IPS-18a (cell line): Measurements from ENCODE around the gene GCKR.
"Not testable (repeated sequence)": the region's sequence is repeated elsewhere in the genome, so short reads cannot be mapped to it uniquely, and the experiment has no call there.

Experiments
- H3K27ac ChIP-seq: one replicate; pipeline ENCODE4 v1.5.1; 2013; ENCODE audit warnings: low read length
- H3K27me3 ChIP-seq: one replicate; pipeline ENCODE4 v1.6.1; 2013; ENCODE audit warnings: mild to moderate bottlenecking, low read length; ENCODE audit not compliant: control insufficient read depth, insufficient read depth
- H3K36me3 ChIP-seq: one replicate; pipeline ENCODE4 v1.6.1; 2013; ENCODE audit warnings: low read depth, low read length; ENCODE audit not compliant: control insufficient read depth
- H3K4me1 ChIP-seq: one replicate; pipeline ENCODE4 v1.6.1; 2013; ENCODE audit warnings: low read depth, low read length; ENCODE audit not compliant: control insufficient read depth
- H3K4me3 ChIP-seq: one replicate; pipeline ENCODE4 v1.5.1; 2013; ENCODE audit warnings: low read length
- H3K9ac ChIP-seq: one replicate; pipeline ENCODE4 v1.6.1; 2013; ENCODE audit warnings: mild to moderate bottlenecking, low read length, moderate library complexity
- H3K9me3 ChIP-seq: one replicate; pipeline ENCODE4 v1.6.1; 2013; ENCODE audit warnings: low read depth, low read length; ENCODE audit not compliant: control insufficient read depth

Gene GCKR

DNA sequence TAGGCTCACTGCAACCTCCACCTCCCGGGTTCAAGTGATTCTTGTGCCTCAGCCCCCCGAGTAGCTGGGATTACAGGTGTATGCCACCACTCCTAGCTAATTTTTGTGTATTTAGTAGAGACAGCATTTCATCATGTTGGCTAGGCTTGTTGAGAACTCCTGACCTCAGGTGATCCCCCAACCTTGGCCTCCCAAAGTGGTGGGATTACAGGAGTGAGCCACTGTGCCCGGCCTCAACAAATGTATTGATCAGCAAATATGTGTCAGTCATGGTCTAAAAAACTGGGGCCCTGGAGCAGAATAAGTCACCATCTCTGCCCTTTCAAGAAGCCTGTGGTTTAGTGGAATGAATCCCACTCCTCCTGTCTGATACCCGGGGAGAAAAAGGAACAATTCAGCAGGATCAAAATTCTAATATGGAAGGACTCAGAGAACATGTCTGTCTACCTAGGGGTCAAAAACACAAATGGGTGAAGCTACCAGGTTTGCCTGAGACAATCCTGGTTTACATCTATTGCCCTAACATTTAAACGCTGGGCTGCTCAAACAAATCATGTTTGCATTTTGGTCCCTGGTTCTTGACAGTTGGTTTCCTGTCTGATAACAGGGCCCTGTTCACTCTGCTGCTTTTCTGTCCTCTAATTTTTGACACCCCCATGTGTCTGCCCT, 21.6 kb downstream of the GCKR start:
- Histone ChIP-seq H3K4me3 (no peak overlapping the region), H3K9ac (no peak overlapping the region), H3K27me3 (no peaks in the 10 kb centered on the region), H3K27ac (no peak overlapping the region), H3K4me1 (no peaks in the 10 kb centered on the region), H3K9me3 (no peaks in the 10 kb centered on the region), H3K36me3 (no peaks in the 10 kb centered on the region)

DNA sequence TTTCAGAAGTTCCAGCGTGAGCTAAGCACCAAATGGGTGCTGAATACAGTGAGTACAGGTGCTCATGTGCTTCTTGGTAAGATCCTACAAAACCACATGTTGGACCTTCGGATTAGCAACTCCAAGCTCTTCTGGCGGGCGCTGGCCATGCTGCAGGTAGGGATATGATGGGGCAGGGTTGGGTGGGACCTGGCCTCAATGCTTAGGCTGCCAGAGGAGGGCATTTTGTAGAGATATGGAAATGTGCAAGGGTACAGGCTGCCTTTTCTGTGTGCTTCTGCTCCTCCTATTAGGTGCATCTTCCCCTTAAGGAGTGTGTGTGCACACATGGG, 22.1 kb downstream of the GCKR start:
- Histone ChIP-seq H3K27ac (no peak overlapping the region), H3K27me3 (no peaks in the 10 kb centered on the region), H3K36me3 (no peaks in the 10 kb centered on the region), H3K4me3 (no peak overlapping the region), H3K9me3 (no peaks in the 10 kb centered on the region), H3K9ac (no peak overlapping the region), H3K4me1 (no peaks in the 10 kb centered on the region)

GRCh38 chr2:27520316-27520715, 23.7 kb downstream of the GCKR start:
- Histone ChIP-seq H3K4me3 (no peak overlapping the region), H3K27ac (no peak overlapping the region), H3K36me3 (no peaks in the 10 kb centered on the region), H3K4me1 (no peaks in the 10 kb centered on the region), H3K9ac (no peak overlapping the region), H3K9me3 (no peaks in the 10 kb centered on the region), H3K27me3 (no peaks in the 10 kb centered on the region)

DNA sequence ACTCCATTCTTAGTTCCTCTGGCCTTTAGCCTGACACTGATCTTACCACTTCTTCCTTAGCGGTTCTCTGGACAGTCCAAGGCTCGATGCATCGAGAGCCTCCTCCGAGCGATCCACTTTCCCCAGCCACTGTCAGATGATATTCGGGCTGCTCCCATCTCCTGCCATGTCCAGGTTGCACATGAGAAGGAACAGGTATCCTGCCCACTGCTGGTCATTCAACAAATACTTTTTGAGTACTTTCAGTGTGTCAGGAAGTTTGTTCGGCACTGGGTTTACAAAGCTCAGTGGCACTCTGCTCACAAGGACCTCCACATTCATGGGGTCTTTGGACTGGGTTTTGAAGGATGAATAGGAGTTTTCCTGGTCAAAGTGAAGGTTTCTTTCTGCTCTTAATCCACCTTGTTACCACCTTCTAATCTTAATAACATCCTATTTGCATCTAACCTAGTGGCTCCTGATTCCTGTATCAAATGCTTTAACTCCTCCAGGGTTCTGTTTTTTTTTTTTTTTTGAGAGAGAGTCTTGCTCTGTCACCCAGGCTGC, 25.8 kb downstream of the GCKR start:
- no peaks in the 10 kb centered on the region for H3K9me3 ChIP-seq
- H3K27ac ChIP-seq = no peak overlapping the region
- no peaks in the 10 kb centered on the region for H3K27me3 ChIP-seq
- H3K36me3 ChIP-seq = no peaks in the 10 kb centered on the region
- no peak overlapping the region for H3K9ac ChIP-seq
- H3K4me1 ChIP-seq = no peaks in the 10 kb centered on the region
- H3K4me3 ChIP-seq = no peak overlapping the region

- Histone ChIP-seq H3K27ac (no peak overlapping the region), H3K4me1 (no peaks in the 10 kb centered on the region), H3K27me3 (no peaks in the 10 kb centered on the region), H3K9me3 (no peaks in the 10 kb centered on the region), H3K9ac (no peak overlapping the region), H3K4me3 (no peak overlapping the region), H3K36me3 (no peaks in the 10 kb centered on the region)
Observed at GRCh38 chr2:27527182-27527581, 30.5 kb downstream of the GCKR start.

GRCh38 chr2:27531983-27532382, 35.3 kb downstream of the GCKR start:
- H3K27me3 ChIP-seq = no peaks in the 10 kb centered on the region
- no peaks in the 10 kb centered on the region for H3K9me3 ChIP-seq
- H3K4me3 ChIP-seq = no peak overlapping the region
- no peak overlapping the region for H3K9ac ChIP-seq
- H3K27ac ChIP-seq = no peak overlapping the region
- no peaks in the 10 kb centered on the region for H3K36me3 ChIP-seq
- H3K4me1 ChIP-seq = no peaks in the 10 kb centered on the region

GRCh38 chr2:27537287-27537686, 40.6 kb downstream of the GCKR start:
- Histone ChIP-seq H3K36me3 (no peaks in the 10 kb centered on the region), H3K9me3 (no peaks in the 10 kb centered on the region), H3K27ac (no peak overlapping the region), H3K9ac (no peak overlapping the region), H3K4me1 (no peaks in the 10 kb centered on the region), H3K4me3 (no peak overlapping the region), H3K27me3 (no peaks in the 10 kb centered on the region)

DNA sequence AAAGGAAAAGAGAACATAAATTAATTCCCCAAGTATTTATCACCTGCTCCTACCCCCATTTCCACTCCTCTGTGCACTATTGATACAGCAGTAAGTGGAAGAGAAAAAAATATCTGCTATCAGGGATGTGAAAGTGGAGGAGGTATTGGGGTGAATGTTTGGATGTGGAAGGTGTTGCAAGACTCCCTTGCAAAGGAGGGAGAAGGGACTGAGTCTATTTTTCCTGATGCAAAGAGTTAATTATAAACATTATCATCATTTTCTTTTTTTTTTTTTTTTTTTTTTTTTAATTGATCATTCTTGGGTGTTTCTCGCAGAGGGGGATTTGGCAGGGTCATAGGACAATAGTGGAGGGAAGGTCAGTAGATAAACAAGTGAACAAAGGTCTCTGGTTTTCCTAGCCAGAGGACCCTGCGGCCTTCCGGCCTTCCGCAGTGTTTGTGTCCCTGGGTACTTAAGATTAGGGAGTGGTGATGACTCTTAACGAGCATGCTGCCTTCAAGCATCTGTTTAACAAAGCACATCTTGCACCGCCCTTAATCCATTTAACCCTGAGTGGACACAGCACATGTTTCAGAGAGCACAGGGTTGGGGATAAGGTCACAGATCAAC, 42.3 kb downstream of the GCKR start:
- H3K9me3 ChIP-seq, H3K36me3 ChIP-seq, H3K27ac ChIP-seq, H3K4me3 ChIP-seq, H3K9ac ChIP-seq, H3K27me3 ChIP-seq, H3K4me1 ChIP-seq: not testable (repeated sequence)

DNA sequence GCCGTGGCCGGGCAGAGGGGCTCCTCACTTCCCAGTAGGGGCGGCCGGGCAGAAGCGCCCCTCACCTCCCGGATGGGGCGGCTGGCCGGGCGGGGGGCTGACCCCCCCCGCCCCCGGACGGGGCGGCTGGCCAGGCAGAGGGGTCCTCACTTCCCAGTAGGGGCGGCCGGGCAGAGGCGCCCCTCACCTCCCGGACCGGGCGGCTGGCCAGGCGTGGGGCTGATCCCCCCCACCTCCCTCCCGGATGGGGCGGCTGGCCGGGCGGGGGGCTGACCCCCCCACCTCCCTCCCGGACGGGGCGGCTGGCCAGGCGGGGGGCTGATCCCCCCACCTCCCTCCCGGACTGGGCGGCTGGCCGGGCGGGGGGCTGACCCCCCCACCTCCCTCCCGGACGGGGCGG, 43.0 kb downstream of the GCKR start:
- not testable (repeated sequence) for H3K27ac ChIP-seq, H3K9ac ChIP-seq, H3K4me1 ChIP-seq, H3K36me3 ChIP-seq, H3K4me3 ChIP-seq, H3K27me3 ChIP-seq, H3K9me3 ChIP-seq

DNA sequence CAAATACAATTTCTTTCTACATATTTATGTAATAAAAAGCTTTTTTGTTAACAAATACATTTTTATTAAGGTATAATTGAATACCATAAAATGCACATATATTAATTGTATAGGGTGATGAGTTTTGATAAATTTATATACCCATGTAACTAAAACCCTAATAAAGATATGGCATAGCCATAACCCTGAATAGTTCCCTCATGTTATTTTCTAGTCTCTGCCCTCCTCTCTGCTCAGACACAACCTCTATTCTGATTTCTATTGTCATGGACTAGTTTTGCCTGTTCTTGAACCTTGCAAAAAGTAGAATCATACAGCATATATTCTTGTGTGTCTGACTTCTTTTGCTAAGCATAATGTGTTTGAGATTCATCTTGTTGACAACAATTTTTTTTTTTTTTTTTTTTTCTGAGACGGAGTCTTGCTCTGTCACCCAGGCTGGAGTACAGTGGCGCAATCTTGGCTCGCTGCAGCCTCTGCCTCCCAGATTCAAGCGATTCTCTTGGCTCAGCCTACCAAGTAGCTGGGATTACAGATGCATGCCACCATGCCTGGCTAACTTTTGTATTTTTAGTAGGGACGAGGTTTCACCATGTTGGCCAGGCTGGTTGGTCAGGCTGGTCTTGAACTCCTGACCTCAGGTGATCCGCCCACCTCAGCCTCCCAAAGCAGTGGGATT, 47.6 kb downstream of the GCKR start:
- Histone ChIP-seq H3K27ac (no peak overlapping the region), H3K36me3 (no peaks in the 10 kb centered on the region), H3K9ac (no peak overlapping the region), H3K9me3 (no peaks in the 10 kb centered on the region), H3K27me3 (no peaks in the 10 kb centered on the region), H3K4me1 (no peaks in the 10 kb centered on the region), H3K4me3 (no peak overlapping the region)

DNA sequence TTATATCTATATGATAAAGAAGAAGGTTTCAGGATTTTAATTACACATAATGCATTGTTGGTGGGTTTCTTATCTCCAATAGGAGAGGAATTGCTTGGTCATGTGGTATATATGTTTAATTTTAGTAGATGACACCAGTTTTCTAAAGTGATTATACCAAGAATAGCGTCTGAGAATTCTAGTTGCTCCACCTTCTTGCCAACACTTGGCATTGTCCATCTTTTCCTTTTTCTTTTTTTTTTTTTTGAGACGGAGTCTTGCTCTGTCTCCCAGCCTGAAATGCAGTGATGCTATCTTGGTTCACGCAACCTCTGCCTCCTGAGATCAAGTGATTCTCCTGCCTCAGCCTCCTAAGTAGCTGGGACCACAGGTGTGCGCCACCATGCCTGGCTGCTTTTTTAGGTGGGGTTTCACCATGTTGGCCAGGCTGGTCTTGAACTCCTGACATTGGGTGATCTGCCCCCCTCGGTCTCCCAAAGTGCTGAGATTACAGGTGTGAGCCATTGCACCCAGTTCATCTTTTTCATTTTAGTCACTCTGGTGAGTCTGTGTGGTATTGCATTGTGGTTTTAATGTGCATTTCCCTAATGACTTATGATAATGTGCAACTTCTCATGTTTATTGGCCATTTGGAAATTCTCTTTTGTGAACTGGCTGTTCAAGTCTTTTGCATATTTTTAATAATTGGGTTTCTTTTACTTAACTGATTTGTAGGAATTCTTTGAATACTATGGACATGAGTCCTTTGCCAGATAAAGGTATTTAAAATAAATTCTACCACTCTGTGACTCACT, 48.9 kb downstream of the GCKR start:
- no peaks in the 10 kb centered on the region for H3K36me3 ChIP-seq
- no peak overlapping the region for H3K27ac ChIP-seq
- H3K9ac ChIP-seq = no peak overlapping the region
- H3K4me3 ChIP-seq = no peak overlapping the region
- H3K4me1 ChIP-seq = no peaks in the 10 kb centered on the region
- H3K9me3 ChIP-seq = no peaks in the 10 kb centered on the region
- no peaks in the 10 kb centered on the region for H3K27me3 ChIP-seq
